Breast epithelium (tissue), 3 donors: Measurements from ENCODE around the gene ZNF451.

ENCODE experiments used
- CTCF ChIP-seq, 3 donors: fragments of 450-650 bp; IDR thresholded peaks; one replicate each; pipeline ENCODE4 v1.5.1; 2016 to 2017; ENCODE audit warnings: antibody characterized with exemption in 3 of 3, mild to moderate bottlenecking in 3 of 3, moderate library complexity in 3 of 3
- POLR2A ChIP-seq: fragments of 450-650 bp; IDR thresholded peaks from one replicate; pipeline ENCODE4 v1.6.1; 2016; ENCODE audit warnings: antibody characterized with exemption, mild to moderate bottlenecking, moderate library complexity

DNA sequence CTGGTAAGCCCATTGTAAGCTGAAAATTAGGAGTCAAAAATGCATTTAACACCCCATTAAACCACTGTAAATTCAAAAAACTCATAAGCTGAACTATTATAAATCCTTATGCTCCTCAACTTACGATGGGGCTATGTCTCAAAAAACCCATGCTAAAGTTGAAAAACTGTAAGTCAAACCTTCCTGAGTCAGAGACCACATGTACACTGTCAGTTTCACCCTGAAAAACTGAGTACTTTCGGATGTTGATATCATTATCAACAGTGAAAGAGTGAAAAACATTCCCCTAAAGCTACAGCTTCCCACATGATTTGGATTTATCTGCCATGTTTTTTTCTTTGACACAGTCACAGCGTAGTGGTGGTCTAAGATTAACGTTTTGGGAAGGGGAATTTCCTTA is 117.9 kb downstream of the ZNF451 start:
- TF ChIP-seq CTCF (IDR thresholded peaks at IDR 0.05) (no peak), POLR2A (no peak)
